GM12878 (cell line): ENCODE results near the gene MRTFA.

Experiments used
- CTCF ChIP-seq, 3 experiments: IDR thresholded peaks in 2 of 3; conservative IDR thresholded peaks in 1 of 3; 2 replicates each; pipeline ENCODE4 v1.5.1; 2011; ENCODE audit warnings: low read depth in 3 of 3, low read length in 3 of 3, mild to moderate bottlenecking in 3 of 3, control low read depth in 2 of 3, moderate library complexity in 2 of 3, inconsistent platforms in 1 of 3, mixed read lengths in 1 of 3; ENCODE audit not compliant: control insufficient read depth in 2 of 3, insufficient read depth in 1 of 3; ENCODE audit errors: extremely low read depth in 1 of 3
- NFIC ChIP-seq: IDR thresholded peaks from 2 replicates; pipeline ENCODE4 v1.6.1; 2012; ENCODE audit warnings: low read depth, mild to moderate bottlenecking, inconsistent platforms, low read length, moderate library complexity
- POLR2AphosphoS5 ChIP-seq: IDR thresholded peaks from 2 replicates; pipeline ENCODE4 v1.6.1; 2011; ENCODE audit warnings: mild to moderate bottlenecking, low read length, inconsistent platforms

- no peak for TF ChIP-seq NFIC
- no peak for TF ChIP-seq POLR2AphosphoS5
- no peak for TF ChIP-seq CTCF (IDR thresholded peaks at IDR 0.05 in 2 of 3, conservative IDR thresholded peaks at IDR 0.05 in 1 of 3; ENCODE audit: control insufficient read depth in 2 of 3, extremely low read depth in 1 of 3, insufficient read depth in 1 of 3, low read depth in 3 of 3, low read length in 3 of 3)
These were observed 42.2 kb downstream of the MRTFA start for GRCh38 chr22:40594346-40594745.
